H1 (cell line): ENCODE results near the gene XYLB. TPM values are rescaled to one million over a fixed set of nuclear protein-coding genes. Genes with fewer than 3 reads are reported as not detected.

Experiments
- CTCF ChIA-PET: fragments of 300-600 bp; sonication (Branson Sonifier 250); formaldehyde crosslinking; loops from one replicate; lab custom pipeline; 2021; ENCODE audit not compliant: partially characterized antibody; lab: Charles Lee
- POLR2A ChIA-PET: fragments of 300-600 bp; sonication (Branson Sonifier 250); formaldehyde crosslinking; loops from one replicate; lab custom pipeline; 2021; ENCODE audit warnings: inconsistent platforms; ENCODE audit not compliant: partially characterized antibody; lab: Charles Lee
- DNase-seq, 2 experiments: peaks; one replicate each; pipeline versions ENCODE4 v3.0.0 to v3.0.0-alpha.2; 2010 to 2022; ENCODE audit warnings: low spot score in 2 of 2, low read depth in 1 of 2, mixed read lengths in 1 of 2
- FAIRE-seq: peaks from 2 replicates; lab custom pipeline; 2011; peaks lifted over from hg19 to GRCh38; lab: Jason Lieb, UNC
- H2AFZ ChIP-seq: 2 replicates; pipeline ENCODE4 v1.8.1; 2012; ENCODE audit warnings: low read length, inconsistent platforms
- H2AK5ac ChIP-seq: 2 replicates; pipeline ENCODE4 v1.6.1; 2013; ENCODE audit warnings: low read depth, low read length
- H2BK120ac ChIP-seq: replicated peaks from 2 replicates; pipeline ENCODE3; 2013; ENCODE audit warnings: low read depth, low read length, inconsistent platforms
- H2BK12ac ChIP-seq: 2 replicates; pipeline ENCODE4 v1.6.1; 2013; ENCODE audit warnings: low read depth, low read length
- H2BK15ac ChIP-seq: 2 replicates; pipeline ENCODE4 v1.6.1; 2013; ENCODE audit warnings: low read length
- H2BK20ac ChIP-seq: 2 replicates; pipeline ENCODE4 v1.6.1; 2013; ENCODE audit warnings: low read length
- H2BK5ac ChIP-seq: 2 replicates; pipeline ENCODE4 v1.6.1; 2013; ENCODE audit warnings: low read depth, low read length
- H3K14ac ChIP-seq: 2 replicates; pipeline ENCODE4 v1.6.1; 2013; ENCODE audit warnings: inconsistent platforms; ENCODE audit not compliant: insufficient read length
- H3K18ac ChIP-seq: 2 replicates; pipeline ENCODE4 v1.6.1; 2013; ENCODE audit warnings: low read length; ENCODE audit errors: extremely low read depth
- H3K23ac ChIP-seq: 2 replicates; pipeline ENCODE4 v1.6.1; 2013; ENCODE audit warnings: inconsistent platforms; ENCODE audit not compliant: insufficient read length
- H3K23me2 ChIP-seq: 2 replicates; pipeline ENCODE4 v1.6.1; 2013; ENCODE audit warnings: low read depth, low read length
- H3K27ac ChIP-seq: 2 replicates; pipeline ENCODE4 v1.6.1; 2011; ENCODE audit warnings: low read depth, low read length, inconsistent platforms
- H3K27me3 ChIP-seq, 4 experiments: replicated peaks in 1 of 4; 1 replicate in 1 of 4; 2 replicates in 3 of 4; pipeline versions ENCODE4 v1.6.1 to v1.8.1; 2011 to 2013; ENCODE audit warnings: low read length in 3 of 4, mild to moderate bottlenecking in 3 of 4, inconsistent platforms in 2 of 4, mixed read lengths in 2 of 4, moderate library complexity in 1 of 4; ENCODE audit not compliant: control insufficient read depth in 3 of 4, insufficient read depth in 3 of 4; ENCODE audit errors: extremely low read depth in 1 of 4
- H3K36me3 ChIP-seq, 4 experiments: 2 replicates each; pipeline versions ENCODE4 v1.6.1 to v1.8.1; 2011 to 2013; ENCODE audit warnings: mild to moderate bottlenecking in 4 of 4, low read length in 3 of 4, moderate library complexity in 2 of 4, control low read depth in 1 of 4, inconsistent platforms in 1 of 4; ENCODE audit not compliant: insufficient read depth in 4 of 4, control insufficient read depth in 2 of 4
- H3K4ac ChIP-seq: replicated peaks from 2 replicates; pipeline ENCODE3; 2013; ENCODE audit warnings: low read length, low read depth, mixed read lengths, inconsistent platforms; ENCODE audit not compliant: insufficient read length
- H3K4me1 ChIP-seq, 4 experiments: replicated peaks in 1 of 4; 1 replicate in 1 of 4; 2 replicates in 3 of 4; pipeline versions ENCODE4 v1.6.1 to v1.8.1; 2011 to 2013; ENCODE audit warnings: low read length in 3 of 4, inconsistent platforms in 2 of 4, mixed read lengths in 1 of 4; ENCODE audit not compliant: insufficient read depth in 4 of 4, control insufficient read depth in 3 of 4
- H3K4me2 ChIP-seq, 2 experiments: 2 replicates each; pipeline versions ENCODE4 v1.6.1 to v1.8.1; 2011 to 2013; ENCODE audit warnings: low read depth in 2 of 2, low read length in 2 of 2, control low read depth in 1 of 2, inconsistent platforms in 1 of 2, mild to moderate bottlenecking in 1 of 2; ENCODE audit not compliant: insufficient read depth in 1 of 2
- H3K4me3 ChIP-seq, 4 experiments: fragments of 200-600, 300-600 bp in 1 of 4; sonication (generic), shearing (Covaris generic), sonication (Bioruptor Twin) in 1 of 4; 2 replicates each; pipeline versions ENCODE4 v1.5.1 to v1.8.1; 2011 to 2016; ENCODE audit warnings: low read length in 4 of 4, low read depth in 3 of 4, control low read depth in 2 of 4, inconsistent platforms in 2 of 4, mild to moderate bottlenecking in 2 of 4, mixed read lengths in 1 of 4, moderate library complexity in 1 of 4; ENCODE audit not compliant: insufficient read depth in 2 of 4; ENCODE audit errors: extremely low read depth in 1 of 4
- H3K56ac ChIP-seq: replicated peaks from 2 replicates; pipeline ENCODE3; 2013; ENCODE audit warnings: low read depth, mild to moderate bottlenecking, mixed read lengths, low read length, inconsistent platforms; ENCODE audit not compliant: insufficient read length
- H3K79me1 ChIP-seq: 2 replicates; pipeline ENCODE4 v1.6.1; 2013; ENCODE audit warnings: low read depth, low read length, control low read depth
- H3K79me2 ChIP-seq, 2 experiments: 2 replicates each; pipeline versions ENCODE4 v1.6.1 to v1.8.1; 2012 to 2013; ENCODE audit warnings: low read length in 2 of 2, mild to moderate bottlenecking in 2 of 2, inconsistent platforms in 1 of 2; ENCODE audit not compliant: insufficient read depth in 2 of 2, control insufficient read depth in 1 of 2
- H3K9ac ChIP-seq, 4 experiments: replicated peaks in 1 of 4; 1 replicate in 1 of 4; 2 replicates in 3 of 4; pipeline versions ENCODE4 v1.6.1 to v1.8.1; 2011 to 2013; ENCODE audit warnings: low read depth in 3 of 4, low read length in 3 of 4, control low read depth in 2 of 4, mild to moderate bottlenecking in 2 of 4, moderate library complexity in 2 of 4, inconsistent platforms in 1 of 4; ENCODE audit errors: extremely low read depth in 1 of 4
- H3K9me3 ChIP-seq, 2 experiments: 2 replicates each; pipeline versions ENCODE4 v1.6.1 to v1.8.1; 2012 to 2013; ENCODE audit warnings: mild to moderate bottlenecking in 2 of 2, moderate library complexity in 2 of 2, control low read depth in 1 of 2, inconsistent platforms in 1 of 2, low read depth in 1 of 2, low read length in 1 of 2, mixed read lengths in 1 of 2; ENCODE audit not compliant: insufficient read depth in 2 of 2
- H4K20me1 ChIP-seq, 2 experiments: replicated peaks in 1 of 2; 2 replicates each; pipeline versions ENCODE3 to v1.8.1; 2011 to 2013; ENCODE audit warnings: inconsistent platforms in 2 of 2, low read length in 2 of 2, mild to moderate bottlenecking in 1 of 2; ENCODE audit not compliant: insufficient read depth in 2 of 2, control insufficient read depth in 1 of 2
- H4K5ac ChIP-seq: 2 replicates; pipeline ENCODE4 v1.6.1; 2013; ENCODE audit warnings: low read length, low read depth, mixed read lengths, inconsistent platforms; ENCODE audit not compliant: insufficient read length
- H4K8ac ChIP-seq: 2 replicates; pipeline ENCODE4 v1.8.0; 2013; ENCODE audit warnings: mild to moderate bottlenecking, moderate library complexity, low read length, inconsistent platforms; ENCODE audit not compliant: insufficient read depth; ENCODE audit errors: extremely low read depth
- H4K91ac ChIP-seq: replicated peaks from 2 replicates; pipeline ENCODE3; 2013; ENCODE audit warnings: low read length, mixed read lengths, inconsistent platforms; ENCODE audit not compliant: insufficient read length
- ASH2L ChIP-seq: fragments of 200-600, 300-600 bp; sonication (generic); IDR thresholded peaks from one replicate; pipeline ENCODE4 v1.7.1; 2017; ENCODE audit warnings: low read length
- BRCA1 ChIP-seq: IDR thresholded peaks from 2 replicates; pipeline ENCODE4 v1.6.1; 2012; ENCODE audit warnings: low read depth, low read length, improper control_type of control experiment
- CEBPB ChIP-seq: IDR thresholded peaks from 2 replicates; pipeline ENCODE4 v1.6.1; 2012; ENCODE audit warnings: low read depth, low read length
- CTBP2 ChIP-seq: IDR thresholded peaks from 2 replicates; pipeline ENCODE4 v1.7.0; 2011; ENCODE audit warnings: borderline replicate concordance, mild to moderate bottlenecking, moderate library complexity, mixed read lengths, low read length; ENCODE audit not compliant: insufficient read depth, insufficient read length
- HDAC6 ChIP-seq: IDR thresholded peaks from one replicate; pipeline ENCODE4 v1.7.1; 2012; ENCODE audit warnings: low read depth, mild to moderate bottlenecking, inconsistent platforms, low read length, moderate library complexity
- JUND ChIP-seq: IDR thresholded peaks from 2 replicates; pipeline ENCODE4 v1.6.1; 2011; ENCODE audit warnings: mild to moderate bottlenecking, improper control_type of control experiment, low read length
- NRF1 ChIP-seq: IDR thresholded peaks from 2 replicates; pipeline ENCODE4 v1.6.1; 2011; ENCODE audit warnings: mild to moderate bottlenecking, low read depth, low read length, improper control_type of control experiment
- POLR2A ChIP-seq, 2 experiments: IDR thresholded peaks; 1 replicate in 1 of 2; 2 replicates in 1 of 2; pipeline ENCODE4 v1.6.1; 2011; ENCODE audit warnings: low read depth in 2 of 2, low read length in 2 of 2, mild to moderate bottlenecking in 2 of 2; ENCODE audit errors: control extremely low read depth in 1 of 2
- POU5F1 ChIP-seq: IDR thresholded peaks from 2 replicates; pipeline ENCODE4 v1.6.1; 2011; ENCODE audit warnings: low read depth, mild to moderate bottlenecking, low read length, moderate library complexity
- SIRT6 ChIP-seq: IDR thresholded peaks from one replicate; pipeline ENCODE4 v1.7.1; 2012; ENCODE audit warnings: low read length, inconsistent platforms
- TEAD4 ChIP-seq: IDR thresholded peaks from 2 replicates; pipeline ENCODE4 v1.6.1; 2012; ENCODE audit warnings: low read depth, low read length, inconsistent platforms, mixed read lengths
- WGBS, 2 experiments: shearing (Covaris generic) in 1 of 2; methylation state at CpG; one replicate each; pipeline versions ENCODE4 v1.1.6 to v1.1.7; 2013 to 2015; ENCODE audit warnings: low lambda C conversion rate in 2 of 2, mixed read lengths in 2 of 2, inconsistent platforms in 1 of 2, low coverage in 1 of 2, missing lambda C conversion rate in 1 of 2; ENCODE audit not compliant: insufficient replicate concordance in 2 of 2, insufficient coverage in 1 of 2, insufficient read length in 1 of 2; ENCODE audit errors: extremely low coverage in 1 of 2, missing lambda C conversion rate in 1 of 2; 5-methylcytosine and 5-hydroxymethylcytosine counted together
- polyA plus RNA-seq, 7 experiments: library from polyadenylated mRNA; depleted of rRNA in 3 of 7; stranded (reverse) in 5 of 7; unstranded in 2 of 7; fragments of >200 nt in 5 of 7; fragments of 200-250 nt in 2 of 7; gene quantifications; 1 replicate in 5 of 7; 2 replicates in 1 of 7; 4 replicates in 1 of 7; pipeline versions ENCODE4 v1.2.1 to v1.2.3, GENCODE V29; 2011 to 2013; ENCODE audit warnings: missing spikeins in 2 of 7, mixed read lengths in 2 of 7
- total RNA-seq: library from RNA; stranded (reverse); fragmentation: NEBNext Ultra II Directional; extraction: Animal tissue kit (Norgen Biotek cat#: 25700); gene quantifications from 2 replicates; pipeline ENCODE4 v1.2.1, GENCODE V29; 2021

The XYLB gene
- total and polyA plus RNA-seq, 2 of the 8 experiments (the other 6 are each of a cell fraction or from before 2014, with no cell fraction given): 1.7 to 5.5 TPM

- Histone ChIP-seq H3K9me3 (peaks cover 3 to 8% of the 10 kb centered on the region in 2 experiments; a peak in 3 of 4 replicates), H3K79me1 (no peaks in the 10 kb centered on the region), H4K20me1 (no peaks in the 10 kb centered on the region), H3K23me2 (no peaks in the 10 kb centered on the region), H2BK12ac (no peak overlapping the region), H3K18ac (no peak overlapping the region), H3K4me3 (no peak overlapping the region), H2BK15ac (no peak overlapping the region), H4K5ac (no peak overlapping the region), H3K14ac (no peak overlapping the region), H2BK5ac (no peak overlapping the region), H3K4me1 (no peaks in the 10 kb centered on the region), H3K9ac (no peak overlapping the region), H3K27ac (no peak overlapping the region), H2BK20ac (no peak overlapping the region), H3K36me3 (peaks cover 0 to 15% (median 1%) of the 10 kb centered on the region in 4 experiments; a peak in 3 of 8 replicates), H3K27me3 (no peaks in the 10 kb centered on the region), H4K8ac (no peak overlapping the region), H4K91ac (no peak overlapping the region), H3K4me2 (no peak overlapping the region), H2BK120ac (no peak overlapping the region), H3K56ac (no peak overlapping the region), H2AFZ (no peak overlapping the region), H3K23ac (no peak overlapping the region), H3K79me2 (no peaks in the 10 kb centered on the region), H3K4ac (no peak overlapping the region), H2AK5ac (no peak overlapping the region)
- WGBS, 2 experiments: 93% methylated on average over 8 of the region's 8 CpGs; no CpG with 5 or more reads in 1 of the 2 experiments
- DNase-seq: no peak
- POLR2A ChIA-PET: interaction anchor here (1.2 kb wide), 1 partner anchor 72 kb away, joined by 4 read pairs; no protein-coding TSS in a partner anchor
- CTCF ChIA-PET: interaction anchor here (1.3 kb wide), 1 partner anchor 15 kb away, joined by 4 read pairs; no protein-coding TSS in a partner anchor
- no peak for FAIRE-seq
- TF ChIP-seq POLR2A (IDR thresholded peaks at IDR 0.05; ENCODE audit: control extremely low read depth in 1 of 2, low read depth in 2 of 2, low read length in 2 of 2) (no peak), TEAD4 (no peak), ASH2L (no peak), CTBP2 (no peak), JUND (no peak), BRCA1 (no peak), SIRT6 (no peak), NRF1 (no peak), HDAC6 (no peak), POU5F1 (no peak), CEBPB (no peak)
These were observed 36.7 kb downstream of the XYLB start for GRCh38 chr3:38383156-38383875.
